Liver (tissue), 3 donors: ENCODE results near the gene WDR45.

Experiments used
- EGR1 ChIP-seq, 2 donors: IDR thresholded peaks; 2 replicates each; pipeline ENCODE4 v1.6.1; 2016 to 2018; ENCODE audit warnings: antibody characterized with exemption in 2 of 2, low read depth in 2 of 2
- FOXA1 ChIP-seq: IDR thresholded peaks from 2 replicates; pipeline ENCODE4 v1.6.1; 2016; ENCODE audit warnings: antibody characterized with exemption
- HNF4G ChIP-seq: IDR thresholded peaks from 2 replicates; pipeline ENCODE4 v1.6.1; 2016; ENCODE audit warnings: antibody characterized with exemption
- NR2F2 ChIP-seq: IDR thresholded peaks from 2 replicates; pipeline ENCODE4 v1.6.1; 2016; ENCODE audit warnings: antibody characterized with exemption
- SP1 ChIP-seq: IDR thresholded peaks from 2 replicates; pipeline ENCODE4 v1.6.1; 2018; ENCODE audit warnings: antibody characterized with exemption, mild to moderate bottlenecking
- TAF1 ChIP-seq: conservative IDR thresholded peaks from 2 replicates; pipeline ENCODE4 v1.6.1; 2016; ENCODE audit warnings: antibody characterized with exemption, mild to moderate bottlenecking
- YY1 ChIP-seq: IDR thresholded peaks from 2 replicates; pipeline ENCODE4 v1.6.1; 2016; ENCODE audit warnings: antibody characterized with exemption, mild to moderate bottlenecking
- TF ChIP-seq, protein P1 (sequence below): fragments of 150-350 bp; IDR thresholded peaks from 2 replicates; pipeline ENCODE4 v1.5.1; 2017; ENCODE audit warnings: improper control_type of control experiment, low read depth, low read length; ENCODE audit not compliant: missing input control
- TF ChIP-seq, protein P2 (sequence below): IDR thresholded peaks from 2 replicates; pipeline ENCODE4 v1.6.1; 2016; ENCODE audit warnings: antibody characterized with exemption, mild to moderate bottlenecking
- TF ChIP-seq, protein P3 (sequence below): IDR thresholded peaks from 2 replicates; pipeline ENCODE4 v1.6.1; 2016; ENCODE audit warnings: antibody characterized with exemption
- TF ChIP-seq, protein P4 (sequence below): IDR thresholded peaks from 2 replicates; pipeline ENCODE4 v1.6.1; 2016; ENCODE audit warnings: antibody characterized with exemption
- TF ChIP-seq, protein P5 (sequence below): IDR thresholded peaks from 2 replicates; pipeline ENCODE4 v1.6.1; 2016; ENCODE audit warnings: antibody characterized with exemption
- donor health status: healthy.
- donor health status: healthy.

DNA sequence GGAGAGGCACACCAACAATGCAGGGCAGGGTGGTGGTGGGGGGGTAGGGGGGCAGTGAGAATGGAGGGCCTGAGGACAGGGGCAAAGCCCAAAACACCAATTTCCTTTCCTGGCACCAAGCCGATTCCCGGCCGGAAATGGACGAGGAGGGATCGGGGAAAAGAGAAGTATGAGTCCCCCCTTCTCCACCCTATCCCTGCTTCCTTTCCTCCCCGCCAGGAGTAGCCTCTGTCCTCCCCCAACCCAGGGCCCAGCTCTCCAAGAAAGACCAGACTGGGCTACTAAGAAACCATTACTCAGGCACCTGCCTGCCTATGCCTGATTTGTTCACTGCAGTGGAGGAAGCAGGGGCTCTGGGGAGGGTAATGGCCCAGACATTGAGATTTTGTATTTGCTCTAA lies 20.5 kb downstream of the WDR45 start:
- TF ChIP-seq, protein P1, sequence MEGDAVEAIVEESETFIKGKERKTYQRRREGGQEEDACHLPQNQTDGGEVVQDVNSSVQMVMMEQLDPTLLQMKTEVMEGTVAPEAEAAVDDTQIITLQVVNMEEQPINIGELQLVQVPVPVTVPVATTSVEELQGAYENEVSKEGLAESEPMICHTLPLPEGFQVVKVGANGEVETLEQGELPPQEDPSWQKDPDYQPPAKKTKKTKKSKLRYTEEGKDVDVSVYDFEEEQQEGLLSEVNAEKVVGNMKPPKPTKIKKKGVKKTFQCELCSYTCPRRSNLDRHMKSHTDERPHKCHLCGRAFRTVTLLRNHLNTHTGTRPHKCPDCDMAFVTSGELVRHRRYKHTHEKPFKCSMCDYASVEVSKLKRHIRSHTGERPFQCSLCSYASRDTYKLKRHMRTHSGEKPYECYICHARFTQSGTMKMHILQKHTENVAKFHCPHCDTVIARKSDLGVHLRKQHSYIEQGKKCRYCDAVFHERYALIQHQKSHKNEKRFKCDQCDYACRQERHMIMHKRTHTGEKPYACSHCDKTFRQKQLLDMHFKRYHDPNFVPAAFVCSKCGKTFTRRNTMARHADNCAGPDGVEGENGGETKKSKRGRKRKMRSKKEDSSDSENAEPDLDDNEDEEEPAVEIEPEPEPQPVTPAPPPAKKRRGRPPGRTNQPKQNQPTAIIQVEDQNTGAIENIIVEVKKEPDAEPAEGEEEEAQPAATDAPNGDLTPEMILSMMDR: no peak
- TF ChIP-seq, protein P2, sequence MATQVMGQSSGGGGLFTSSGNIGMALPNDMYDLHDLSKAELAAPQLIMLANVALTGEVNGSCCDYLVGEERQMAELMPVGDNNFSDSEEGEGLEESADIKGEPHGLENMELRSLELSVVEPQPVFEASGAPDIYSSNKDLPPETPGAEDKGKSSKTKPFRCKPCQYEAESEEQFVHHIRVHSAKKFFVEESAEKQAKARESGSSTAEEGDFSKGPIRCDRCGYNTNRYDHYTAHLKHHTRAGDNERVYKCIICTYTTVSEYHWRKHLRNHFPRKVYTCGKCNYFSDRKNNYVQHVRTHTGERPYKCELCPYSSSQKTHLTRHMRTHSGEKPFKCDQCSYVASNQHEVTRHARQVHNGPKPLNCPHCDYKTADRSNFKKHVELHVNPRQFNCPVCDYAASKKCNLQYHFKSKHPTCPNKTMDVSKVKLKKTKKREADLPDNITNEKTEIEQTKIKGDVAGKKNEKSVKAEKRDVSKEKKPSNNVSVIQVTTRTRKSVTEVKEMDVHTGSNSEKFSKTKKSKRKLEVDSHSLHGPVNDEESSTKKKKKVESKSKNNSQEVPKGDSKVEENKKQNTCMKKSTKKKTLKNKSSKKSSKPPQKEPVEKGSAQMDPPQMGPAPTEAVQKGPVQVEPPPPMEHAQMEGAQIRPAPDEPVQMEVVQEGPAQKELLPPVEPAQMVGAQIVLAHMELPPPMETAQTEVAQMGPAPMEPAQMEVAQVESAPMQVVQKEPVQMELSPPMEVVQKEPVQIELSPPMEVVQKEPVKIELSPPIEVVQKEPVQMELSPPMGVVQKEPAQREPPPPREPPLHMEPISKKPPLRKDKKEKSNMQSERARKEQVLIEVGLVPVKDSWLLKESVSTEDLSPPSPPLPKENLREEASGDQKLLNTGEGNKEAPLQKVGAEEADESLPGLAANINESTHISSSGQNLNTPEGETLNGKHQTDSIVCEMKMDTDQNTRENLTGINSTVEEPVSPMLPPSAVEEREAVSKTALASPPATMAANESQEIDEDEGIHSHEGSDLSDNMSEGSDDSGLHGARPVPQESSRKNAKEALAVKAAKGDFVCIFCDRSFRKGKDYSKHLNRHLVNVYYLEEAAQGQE: no peak
- TF ChIP-seq YY1 (no peak), TAF1 (no peak), EGR1 (IDR thresholded peaks at IDR 0.05; ENCODE audit: low read depth in 2 of 2) (no peak), NR2F2 (no peak), HNF4G (no peak), SP1 (no peak), FOXA1 (no peak)
- TF ChIP-seq, protein P3, sequence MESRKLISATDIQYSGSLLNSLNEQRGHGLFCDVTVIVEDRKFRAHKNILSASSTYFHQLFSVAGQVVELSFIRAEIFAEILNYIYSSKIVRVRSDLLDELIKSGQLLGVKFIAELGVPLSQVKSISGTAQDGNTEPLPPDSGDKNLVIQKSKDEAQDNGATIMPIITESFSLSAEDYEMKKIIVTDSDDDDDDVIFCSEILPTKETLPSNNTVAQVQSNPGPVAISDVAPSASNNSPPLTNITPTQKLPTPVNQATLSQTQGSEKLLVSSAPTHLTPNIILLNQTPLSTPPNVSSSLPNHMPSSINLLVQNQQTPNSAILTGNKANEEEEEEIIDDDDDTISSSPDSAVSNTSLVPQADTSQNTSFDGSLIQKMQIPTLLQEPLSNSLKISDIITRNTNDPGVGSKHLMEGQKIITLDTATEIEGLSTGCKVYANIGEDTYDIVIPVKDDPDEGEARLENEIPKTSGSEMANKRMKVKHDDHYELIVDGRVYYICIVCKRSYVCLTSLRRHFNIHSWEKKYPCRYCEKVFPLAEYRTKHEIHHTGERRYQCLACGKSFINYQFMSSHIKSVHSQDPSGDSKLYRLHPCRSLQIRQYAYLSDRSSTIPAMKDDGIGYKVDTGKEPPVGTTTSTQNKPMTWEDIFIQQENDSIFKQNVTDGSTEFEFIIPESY: no peak
- TF ChIP-seq, protein P4, sequence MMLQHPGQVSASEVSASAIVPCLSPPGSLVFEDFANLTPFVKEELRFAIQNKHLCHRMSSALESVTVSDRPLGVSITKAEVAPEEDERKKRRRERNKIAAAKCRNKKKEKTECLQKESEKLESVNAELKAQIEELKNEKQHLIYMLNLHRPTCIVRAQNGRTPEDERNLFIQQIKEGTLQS: no peak
- TF ChIP-seq, protein P5, sequence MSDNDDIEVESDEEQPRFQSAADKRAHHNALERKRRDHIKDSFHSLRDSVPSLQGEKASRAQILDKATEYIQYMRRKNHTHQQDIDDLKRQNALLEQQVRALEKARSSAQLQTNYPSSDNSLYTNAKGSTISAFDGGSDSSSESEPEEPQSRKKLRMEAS: no peak
